Stomach smooth muscle (tissue), 2 donors: ENCODE results near the gene TRIM40.

Source experiments
- H3K27ac ChIP-seq: one replicate; pipeline ENCODE4 v1.7.0; 2013; ENCODE audit warnings: mild to moderate bottlenecking, low read length, inconsistent platforms
- H3K27me3 ChIP-seq, 2 donors: one replicate each; pipeline ENCODE4 v1.7.0; 2013; ENCODE audit warnings: low read length in 2 of 2; ENCODE audit not compliant: insufficient read depth in 2 of 2, control insufficient read depth in 1 of 2
- H3K36me3 ChIP-seq, 2 donors: one replicate each; pipeline ENCODE4 v1.7.0; 2013; ENCODE audit warnings: low read length in 2 of 2; ENCODE audit not compliant: control insufficient read depth in 2 of 2, insufficient read depth in 2 of 2
- H3K4me1 ChIP-seq: one replicate; pipeline ENCODE4 v1.7.0; 2013; ENCODE audit warnings: low read length; ENCODE audit not compliant: control insufficient read depth, insufficient read depth
- H3K4me3 ChIP-seq, 2 donors: one replicate each; pipeline ENCODE4 v1.7.0; 2013; ENCODE audit warnings: low read length in 2 of 2
- H3K9ac ChIP-seq, 2 donors: one replicate each; pipeline ENCODE4 v1.7.0; 2013; ENCODE audit warnings: low read length in 2 of 2, mild to moderate bottlenecking in 1 of 2
- H3K9me3 ChIP-seq, 2 donors: one replicate each; pipeline ENCODE4 v1.7.0; 2013; ENCODE audit warnings: low read length in 2 of 2; ENCODE audit not compliant: control insufficient read depth in 2 of 2
- donor health status: healthy.
- donor health status: Pancreatic carcinoma.

TRIM40 gene

GRCh38 chr6:30101444-30102413, 34.2 kb upstream of the TRIM40 start:
- H3K9ac ChIP-seq: peak overlapping the region; percentile 29 to 55
- H3K4me1 ChIP-seq: peaks cover 33% of the 10 kb centered on the region
- H3K4me3 ChIP-seq: peak overlapping the region; percentile 66 to 74
- H3K36me3 ChIP-seq: no peaks in the 10 kb centered on the region
- no peak overlapping the region for H3K27ac ChIP-seq
- H3K9me3 ChIP-seq: no peaks in the 10 kb centered on the region
- peaks cover 48 to 51% of the 10 kb centered on the region in 2 donors for H3K27me3 ChIP-seq

- H3K27me3 ChIP-seq: peaks cover 41 to 45% of the 10 kb centered on the region in 2 donors
- H3K4me3 ChIP-seq: peak overlapping the region; percentile 74 to 77
Observed at GRCh38 chr6:30102414-30102969, 33.4 kb upstream of the TRIM40 start.

GRCh38 chr6:30102970-30103871, 32.7 kb upstream of the TRIM40 start:
- H3K9me3 ChIP-seq: no peaks in the 10 kb centered on the region
- peaks cover 35 to 43% of the 10 kb centered on the region in 2 donors for H3K27me3 ChIP-seq
- H3K27ac ChIP-seq: no peak overlapping the region
- H3K9ac ChIP-seq: peak overlapping the region; percentile 40 to 51
- H3K4me3 ChIP-seq: peak overlapping the region; percentile 76 to 77
- no peaks in the 10 kb centered on the region for H3K36me3 ChIP-seq
- H3K4me1 ChIP-seq: peaks cover 33% of the 10 kb centered on the region

More at GRCh38 chr6:30102414-30102969, 33.4 kb upstream of the TRIM40 start:
- peaks cover 33% of the 10 kb centered on the region for H3K4me1 ChIP-seq
- H3K36me3 ChIP-seq: no peaks in the 10 kb centered on the region
- peak overlapping the region; percentile 36 to 55 for H3K9ac ChIP-seq
- no peak overlapping the region for H3K27ac ChIP-seq
- no peaks in the 10 kb centered on the region for H3K9me3 ChIP-seq

GRCh38 chr6:30103872-30104179, 32.1 kb upstream of the TRIM40 start:
- H3K4me3 ChIP-seq: peak overlapping the region in 1 of 2 donors; percentile 76
- H3K9me3 ChIP-seq: no peaks in the 10 kb centered on the region
- H3K36me3 ChIP-seq: no peaks in the 10 kb centered on the region
- peak overlapping the region; percentile 40 to 51 for H3K9ac ChIP-seq
- H3K4me1 ChIP-seq: peaks cover 33% of the 10 kb centered on the region
- H3K27me3 ChIP-seq: peaks cover 36 to 40% of the 10 kb centered on the region in 2 donors
- H3K27ac ChIP-seq: no peak overlapping the region

DNA sequence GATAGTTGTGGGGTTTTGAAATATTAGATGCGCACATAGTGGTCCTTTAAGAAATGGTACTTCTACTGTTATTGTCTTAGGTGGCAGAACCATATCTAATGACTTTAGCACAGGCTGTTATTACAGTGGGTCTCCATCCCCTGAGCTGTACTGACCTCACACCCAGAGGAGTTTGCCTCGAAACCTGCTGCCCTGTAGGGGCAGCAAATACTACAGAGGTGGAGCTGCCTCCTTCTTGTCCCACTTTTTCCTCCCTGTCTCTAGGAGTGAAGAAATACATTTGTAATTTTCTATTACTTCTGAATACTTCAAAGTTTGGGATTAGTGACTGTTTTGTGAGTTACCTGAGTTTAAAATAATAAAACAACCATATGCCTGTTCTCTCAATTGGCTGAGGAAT, 31.3 kb upstream of the TRIM40 start:
- Histone ChIP-seq H3K4me1 (peaks cover 33% of the 10 kb centered on the region), H3K9ac (no peak overlapping the region), H3K27ac (no peak overlapping the region), H3K36me3 (no peaks in the 10 kb centered on the region), H3K4me3 (no peak overlapping the region), H3K9me3 (no peaks in the 10 kb centered on the region), H3K27me3 (peaks cover 31 to 34% of the 10 kb centered on the region in 2 donors)

GRCh38 chr6:30111266-30111856, 24.6 kb upstream of the TRIM40 start:
- Histone ChIP-seq H3K27me3 (peaks cover 25 to 30% of the 10 kb centered on the region in 2 donors), H3K36me3 (no peaks in the 10 kb centered on the region), H3K9ac (no peak overlapping the region), H3K27ac (no peak overlapping the region), H3K4me1 (no peaks in the 10 kb centered on the region), H3K9me3 (no peaks in the 10 kb centered on the region), H3K4me3 (no peak overlapping the region)

- H3K9me3 ChIP-seq: no peaks in the 10 kb centered on the region
- no peak overlapping the region for H3K9ac ChIP-seq
- no peak overlapping the region for H3K4me3 ChIP-seq
- H3K36me3 ChIP-seq: no peaks in the 10 kb centered on the region
- H3K27ac ChIP-seq: no peak overlapping the region
- peaks cover 25 to 29% of the 10 kb centered on the region in 2 donors for H3K27me3 ChIP-seq
- no peaks in the 10 kb centered on the region for H3K4me1 ChIP-seq
Observed at GRCh38 chr6:30112402-30112994, 23.4 kb upstream of the TRIM40 start.

- H3K9me3 ChIP-seq: no peaks in the 10 kb centered on the region
- peaks cover 25% of the 10 kb centered on the region in 2 donors for H3K27me3 ChIP-seq
- no peaks in the 10 kb centered on the region for H3K4me1 ChIP-seq
- H3K4me3 ChIP-seq: no peak within 1 kb of the TSS
- H3K27ac ChIP-seq: no peak within 1 kb of the TSS
- H3K9ac ChIP-seq: no peak within 1 kb of the TSS
- no peaks in the 10 kb centered on the region for H3K36me3 ChIP-seq
Observed at GRCh38 chr6:30113003-30113759, 22.8 kb upstream of the TRIM40 start, which contains the start of gene TRIM31. Gene TRIM31 (minus strand): TSS chr6:30113090. CDS start chr6:30112805, 285 bp downstream.

GRCh38 chr6:30113841-30114240, 22.1 kb upstream of the TRIM40 start:
- H3K27me3 ChIP-seq: peaks cover 22 to 23% of the 10 kb centered on the region in 2 donors
- no peak overlapping the region for H3K9ac ChIP-seq
- no peak overlapping the region for H3K27ac ChIP-seq
- H3K36me3 ChIP-seq: no peaks in the 10 kb centered on the region
- H3K9me3 ChIP-seq: no peaks in the 10 kb centered on the region
- H3K4me1 ChIP-seq: no peaks in the 10 kb centered on the region
- H3K4me3 ChIP-seq: no peak overlapping the region
